CD4-positive, alpha-beta T cell treated with Interleukin-15 for 1 hour (primary cell): ENCODE results near the gene TEN1.
"Not testable (repeated sequence)": the region's sequence is repeated elsewhere in the genome, so short reads cannot be mapped to it uniquely, and the experiment has no call there.

Source experiments
- DNase-seq: peaks from one replicate; pipeline ENCODE4 v3.0.0-alpha.2; 2020

The TEN1 gene

GRCh38 chr17:76032073-76032779, 53.2 kb downstream of the TEN1 start:
- no peak for DNase-seq

GRCh38 chr17:76032780-76033108, 53.7 kb downstream of the TEN1 start:
- no peak for DNase-seq

GRCh38 chr17:76033139-76033538, 54.1 kb downstream of the TEN1 start:
- DNase-seq, result no peak

- DNase-seq, result no peak
Observed at GRCh38 chr17:76034428-76035350, 55.6 kb downstream of the TEN1 start.

- no peak for DNase-seq
Observed at GRCh38 chr17:76036497-76037261, 57.6 kb downstream of the TEN1 start.

- no peak for DNase-seq
Observed at GRCh38 chr17:76038050-76038449, 59.0 kb downstream of the TEN1 start.

- no peak for DNase-seq
Observed at GRCh38 chr17:76039121-76039520, 60.1 kb downstream of the TEN1 start.

GRCh38 chr17:76040376-76040775, 61.3 kb downstream of the TEN1 start:
- DNase-seq, result no peak

- DNase-seq, result not testable (repeated sequence)
Observed at GRCh38 chr17:76042868-76043267, 63.8 kb downstream of the TEN1 start.

- not testable (repeated sequence) for DNase-seq
Observed at GRCh38 chr17:76044475-76045007, 65.5 kb downstream of the TEN1 start.

- DNase-seq, result no peak
Observed at GRCh38 chr17:76046064-76046463, 67.0 kb downstream of the TEN1 start.

GRCh38 chr17:76048025-76048605, 69.1 kb downstream of the TEN1 start:
- DNase-seq, result no peak

- DNase-seq, result no peak
Observed at GRCh38 chr17:76048711-76049110, 69.7 kb downstream of the TEN1 start.

- no peak for DNase-seq
Observed at GRCh38 chr17:76049239-76049638, 70.2 kb downstream of the TEN1 start.

- DNase-seq, result no peak
Observed at GRCh38 chr17:76049836-76050537, 70.9 kb downstream of the TEN1 start.
